Neural progenitor cell (in vitro differentiated cells): ENCODE data around the gene MRNIP. TPM values are rescaled to one million over a fixed set of nuclear protein-coding genes. Genes with fewer than 3 reads are reported as not detected.

Experiments used
- DNase-seq: peaks from one replicate; pipeline ENCODE4 v3.0.0-alpha.2; 2016; ENCODE audit warnings: low spot score
- H2AFZ ChIP-seq: fragments of 200-600 bp; sonication (generic); replicated peaks from 2 replicates; pipeline ENCODE4 v1.6.1; 2016; ENCODE audit warnings: antibody characterized with exemption
- H3F3A ChIP-seq: fragments of 200-600 bp; sonication (generic); 2 replicates; pipeline ENCODE4 v1.6.1; 2016; ENCODE audit warnings: antibody characterized with exemption, low read depth
- H3K27ac ChIP-seq: fragments of 200-600 bp; sonication (generic); 2 replicates; pipeline ENCODE4 v1.5.1; 2016; ENCODE audit warnings: mild to moderate bottlenecking
- H3K27me3 ChIP-seq: fragments of 200-600 bp; sonication (generic); 2 replicates; pipeline ENCODE4 v1.6.1; 2016; ENCODE audit warnings: mild to moderate bottlenecking, moderate library complexity
- H3K36me3 ChIP-seq: fragments of 200-600 bp; sonication (generic); 2 replicates; pipeline ENCODE4 v1.5.1; 2016
- H3K4me1 ChIP-seq: fragments of 200-600 bp; sonication (generic); 2 replicates; pipeline ENCODE4 v1.6.1; 2016; ENCODE audit warnings: mixed run types
- H3K4me2 ChIP-seq: fragments of 200-600 bp; sonication (generic); 2 replicates; pipeline ENCODE4 v1.6.1; 2016
- H3K4me3 ChIP-seq: fragments of 200-600 bp; sonication (generic); 2 replicates; pipeline ENCODE4 v1.5.1; 2016
- H3K79me2 ChIP-seq: fragments of 200-600 bp; sonication (generic); 2 replicates; pipeline ENCODE4 v1.6.1; 2016; ENCODE audit warnings: low read depth
- H3K9ac ChIP-seq: fragments of 200-600 bp; sonication (generic); 2 replicates; pipeline ENCODE4 v1.6.1; 2016
- H3K9me3 ChIP-seq: fragments of 200-600 bp; sonication (generic); 2 replicates; pipeline ENCODE4 v1.5.1; 2016; ENCODE audit warnings: low read depth
- H4K20me1 ChIP-seq: fragments of 200-600 bp; sonication (generic); 2 replicates; pipeline ENCODE4 v1.6.1; 2016; ENCODE audit warnings: low read depth
- H3K27ac Mint-ChIP-seq: 3 replicates; pipeline ENCODE4 v1.8.0; 2021; ENCODE audit warnings: mixed read lengths
- H3K27me3 Mint-ChIP-seq: 2 replicates; pipeline ENCODE4 v1.8.0; 2022; ENCODE audit warnings: low read depth, mild to moderate bottlenecking, inconsistent platforms, moderate library complexity, mixed read lengths; ENCODE audit not compliant: insufficient read depth
- H3K36me3 Mint-ChIP-seq: 3 replicates; pipeline ENCODE4 v1.8.0; 2021; ENCODE audit warnings: mixed read lengths
- H3K4me1 Mint-ChIP-seq: 3 replicates; pipeline ENCODE4 v1.8.0; 2021; ENCODE audit warnings: mixed read lengths
- H3K4me3 Mint-ChIP-seq: 3 replicates; pipeline ENCODE4 v1.8.0; 2021; ENCODE audit warnings: mild to moderate bottlenecking, moderate library complexity, mixed read lengths
- H3K9me3 Mint-ChIP-seq: 3 replicates; pipeline ENCODE4 v1.8.0; 2020; ENCODE audit warnings: mixed read lengths
- EZH2 ChIP-seq: fragments of 200-600 bp; sonication (generic); IDR thresholded peaks from 2 replicates; pipeline ENCODE4 v1.6.1; 2017; ENCODE audit warnings: antibody characterized with exemption, mild to moderate bottlenecking, moderate library complexity
- EZH2phosphoT487 ChIP-seq: fragments of 200-600 bp; sonication (generic); IDR thresholded peaks from 2 replicates; pipeline ENCODE4 v1.6.1; 2017; ENCODE audit warnings: antibody characterized with exemption
- total RNA-seq: library from RNA; depleted of rRNA; stranded (reverse); fragments of >200 nt; gene quantifications from 2 replicates; pipeline ENCODE4 v1.2.3, GENCODE V29; 2015; ENCODE audit warnings: low replicate concordance
- TF ChIP-seq, protein P1 (sequence below): fragments of 200-600 bp; sonication (generic); IDR thresholded peaks from 2 replicates; pipeline ENCODE4 v1.5.1; 2017; ENCODE audit warnings: antibody characterized with exemption, mild to moderate bottlenecking

MRNIP gene
- total RNA-seq, 1 donor from 2014 or later, result 68.5 TPM

DNA sequence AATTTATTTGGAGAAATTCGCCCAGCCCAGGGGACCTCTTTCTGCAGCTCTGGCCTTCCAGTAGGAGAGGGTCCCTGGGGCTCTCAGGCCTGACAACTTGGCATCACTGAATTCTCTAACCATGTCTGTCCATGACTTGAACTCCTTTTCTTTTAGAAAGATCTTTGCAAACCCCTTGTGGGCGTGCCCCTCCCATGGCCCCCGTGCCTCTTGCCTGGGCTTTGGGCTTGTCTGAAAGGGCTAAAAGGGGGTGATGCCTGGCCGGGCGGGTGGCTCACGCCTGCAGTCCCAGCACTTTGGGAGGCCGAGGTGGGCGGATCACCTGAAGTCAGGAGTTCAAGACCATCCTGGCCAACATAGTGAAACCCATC, 41.2 kb downstream of the MRNIP start:
- Mint-ChIP-seq H3K27ac (no peak overlapping the region), H3K4me1 (peaks cover 30% of the 10 kb centered on the region)
- H3K4me2 ChIP-seq, result peak overlapping the region; percentile 89

DNA sequence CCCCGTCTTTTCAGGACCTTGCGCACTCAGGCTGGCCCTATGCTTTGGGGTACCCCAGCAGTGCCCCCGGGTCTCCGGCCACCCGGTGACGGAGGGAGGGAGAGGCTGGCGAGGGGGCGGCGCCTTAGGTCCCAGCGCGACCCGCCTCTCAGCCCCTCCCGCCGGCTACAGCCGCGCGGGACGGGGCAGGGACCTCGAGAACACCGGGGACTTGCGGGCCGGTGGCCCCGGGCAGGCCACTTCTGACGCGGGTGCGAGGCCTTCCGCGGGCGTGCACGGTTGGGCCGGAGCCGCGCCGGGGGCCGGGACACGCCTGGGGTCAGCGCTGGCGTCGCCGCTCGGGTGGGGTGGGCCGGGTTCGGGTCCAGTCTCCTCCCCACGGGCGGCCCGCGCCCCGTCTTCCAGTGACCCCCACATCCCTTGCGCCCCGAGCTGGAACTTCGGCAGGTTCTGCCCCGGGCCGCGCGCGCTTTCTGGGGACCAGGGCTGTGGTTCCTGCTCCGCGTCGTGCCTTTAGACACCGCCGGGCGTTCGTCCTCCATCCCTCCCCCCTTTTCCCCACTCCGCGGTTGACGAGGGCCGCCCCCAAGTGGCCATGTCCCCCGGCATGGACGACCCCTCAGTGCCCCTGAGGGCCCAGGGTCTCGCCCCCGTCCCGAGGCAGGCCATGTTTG, 41.7 kb downstream of the MRNIP start:
- peaks cover 19% of the 10 kb centered on the region for H4K20me1 ChIP-seq
- H3K4me1 Mint-ChIP-seq, result peaks cover 25% of the 10 kb centered on the region
- peak overlapping the region; percentile 55 for H3K4me3 Mint-ChIP-seq
- no peaks in the 10 kb centered on the region for H3K36me3 ChIP-seq
- peaks cover 17% of the 10 kb centered on the region for H3K4me1 ChIP-seq
- H3K27me3 ChIP-seq, result peaks cover 34% of the 10 kb centered on the region
- H3K9me3 ChIP-seq, result no peaks in the 10 kb centered on the region
- peaks cover 24% of the 10 kb centered on the region for H3K36me3 Mint-ChIP-seq
- TF ChIP-seq EZH2 (peak; percentile 38), EZH2phosphoT487 (no peak)
- TF ChIP-seq, protein P1, sequence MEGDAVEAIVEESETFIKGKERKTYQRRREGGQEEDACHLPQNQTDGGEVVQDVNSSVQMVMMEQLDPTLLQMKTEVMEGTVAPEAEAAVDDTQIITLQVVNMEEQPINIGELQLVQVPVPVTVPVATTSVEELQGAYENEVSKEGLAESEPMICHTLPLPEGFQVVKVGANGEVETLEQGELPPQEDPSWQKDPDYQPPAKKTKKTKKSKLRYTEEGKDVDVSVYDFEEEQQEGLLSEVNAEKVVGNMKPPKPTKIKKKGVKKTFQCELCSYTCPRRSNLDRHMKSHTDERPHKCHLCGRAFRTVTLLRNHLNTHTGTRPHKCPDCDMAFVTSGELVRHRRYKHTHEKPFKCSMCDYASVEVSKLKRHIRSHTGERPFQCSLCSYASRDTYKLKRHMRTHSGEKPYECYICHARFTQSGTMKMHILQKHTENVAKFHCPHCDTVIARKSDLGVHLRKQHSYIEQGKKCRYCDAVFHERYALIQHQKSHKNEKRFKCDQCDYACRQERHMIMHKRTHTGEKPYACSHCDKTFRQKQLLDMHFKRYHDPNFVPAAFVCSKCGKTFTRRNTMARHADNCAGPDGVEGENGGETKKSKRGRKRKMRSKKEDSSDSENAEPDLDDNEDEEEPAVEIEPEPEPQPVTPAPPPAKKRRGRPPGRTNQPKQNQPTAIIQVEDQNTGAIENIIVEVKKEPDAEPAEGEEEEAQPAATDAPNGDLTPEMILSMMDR, result peak; percentile 32
- H3K27ac Mint-ChIP-seq, result no peak overlapping the region
- peak; percentile 52 for DNase-seq
- H3K9me3 Mint-ChIP-seq, result peaks cover 4% of the 10 kb centered on the region
- H3K27ac ChIP-seq, result no peak overlapping the region
- peaks cover 25% of the 10 kb centered on the region for H3F3A ChIP-seq
- H3K27me3 Mint-ChIP-seq, result peaks cover 13% of the 10 kb centered on the region
- H2AFZ ChIP-seq, result no peak overlapping the region
- peak overlapping the region; percentile 89 for H3K4me2 ChIP-seq
- peak overlapping the region; percentile 52 for H3K4me3 ChIP-seq
- no peak overlapping the region for H3K9ac ChIP-seq
- H3K79me2 ChIP-seq, result peaks cover 9% of the 10 kb centered on the region

More for the DNA sequence above, 41.2 kb downstream of the MRNIP start:
- DNase-seq, result no peak
- Histone ChIP-seq H3K27me3 (peaks cover 34% of the 10 kb centered on the region), H2AFZ (no peak overlapping the region), H3K79me2 (peaks cover 14% of the 10 kb centered on the region), H3K4me1 (peaks cover 22% of the 10 kb centered on the region), H3F3A (peaks cover 25% of the 10 kb centered on the region), H3K4me3 (peak overlapping the region; percentile 52), H3K9ac (no peak overlapping the region), H3K36me3 (no peaks in the 10 kb centered on the region), H3K27ac (no peak overlapping the region), H4K20me1 (peaks cover 24% of the 10 kb centered on the region), H3K9me3 (no peaks in the 10 kb centered on the region)
- Mint-ChIP-seq H3K27me3 (peaks cover 13% of the 10 kb centered on the region), H3K4me3 (peak overlapping the region; percentile 55), H3K9me3 (peaks cover 4% of the 10 kb centered on the region), H3K36me3 (peaks cover 22% of the 10 kb centered on the region)
- TF ChIP-seq EZH2 (no peak), EZH2phosphoT487 (no peak)
- TF ChIP-seq, protein P1, result no peak

DNA sequence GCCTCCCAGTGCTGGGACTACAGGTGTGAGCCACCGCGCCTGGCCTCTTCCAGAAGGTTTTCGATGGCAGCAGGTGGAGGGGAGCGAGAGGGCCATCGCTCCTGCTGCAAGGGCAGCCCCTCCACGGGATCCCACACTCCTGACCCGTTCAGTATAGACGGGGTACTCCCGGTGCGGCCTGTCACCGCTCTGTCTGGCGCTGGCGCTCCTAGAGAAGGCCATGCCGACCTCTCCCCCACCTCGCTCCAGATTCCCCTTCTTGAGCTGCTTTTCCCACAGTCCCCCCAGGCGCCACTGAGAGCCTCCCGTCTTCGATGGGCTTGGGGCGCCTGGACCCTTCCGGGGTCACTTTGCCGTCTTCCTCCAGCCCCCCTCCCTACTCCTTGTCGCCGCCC, 42.2 kb downstream of the MRNIP start:
- Histone ChIP-seq H3K4me3 (peak overlapping the region; percentile 52), H3K4me2 (peak overlapping the region; percentile 89), H4K20me1 (peaks cover 14% of the 10 kb centered on the region), H3F3A (peaks cover 25% of the 10 kb centered on the region), H3K36me3 (no peaks in the 10 kb centered on the region), H3K4me1 (peaks cover 15% of the 10 kb centered on the region), H3K79me2 (peaks cover 4% of the 10 kb centered on the region), H3K27ac (no peak overlapping the region), H2AFZ (no peak overlapping the region), H3K9me3 (no peaks in the 10 kb centered on the region), H3K27me3 (peaks cover 34% of the 10 kb centered on the region), H3K9ac (no peak overlapping the region)
- DNase-seq, result no peak
- peaks cover 24% of the 10 kb centered on the region for H3K36me3 Mint-ChIP-seq
- TF ChIP-seq EZH2, result no peak
- TF ChIP-seq EZH2phosphoT487, result no peak
- TF ChIP-seq, protein P1, result no peak
- peaks cover 19% of the 10 kb centered on the region for H3K4me1 Mint-ChIP-seq
- peaks cover 11% of the 10 kb centered on the region for H3K27me3 Mint-ChIP-seq
- H3K4me3 Mint-ChIP-seq, result no peak overlapping the region
- H3K9me3 Mint-ChIP-seq, result peaks cover 4% of the 10 kb centered on the region
- H3K27ac Mint-ChIP-seq, result no peak overlapping the region
